Measurements from ENCODE around the gene PCCA. TPM values are rescaled to one million over a fixed set of nuclear protein-coding genes. Genes with fewer than 3 reads are reported as not detected.
"Not testable (repeated sequence)": the region's sequence is repeated elsewhere in the genome, so short reads cannot be mapped to it uniquely, and the experiment has no call there.

Gene PCCA
- total and polyA plus RNA-seq, 5 experiments from 2014 or later: 8.9 to 14.5 (median 10.9) TPM

DNA sequence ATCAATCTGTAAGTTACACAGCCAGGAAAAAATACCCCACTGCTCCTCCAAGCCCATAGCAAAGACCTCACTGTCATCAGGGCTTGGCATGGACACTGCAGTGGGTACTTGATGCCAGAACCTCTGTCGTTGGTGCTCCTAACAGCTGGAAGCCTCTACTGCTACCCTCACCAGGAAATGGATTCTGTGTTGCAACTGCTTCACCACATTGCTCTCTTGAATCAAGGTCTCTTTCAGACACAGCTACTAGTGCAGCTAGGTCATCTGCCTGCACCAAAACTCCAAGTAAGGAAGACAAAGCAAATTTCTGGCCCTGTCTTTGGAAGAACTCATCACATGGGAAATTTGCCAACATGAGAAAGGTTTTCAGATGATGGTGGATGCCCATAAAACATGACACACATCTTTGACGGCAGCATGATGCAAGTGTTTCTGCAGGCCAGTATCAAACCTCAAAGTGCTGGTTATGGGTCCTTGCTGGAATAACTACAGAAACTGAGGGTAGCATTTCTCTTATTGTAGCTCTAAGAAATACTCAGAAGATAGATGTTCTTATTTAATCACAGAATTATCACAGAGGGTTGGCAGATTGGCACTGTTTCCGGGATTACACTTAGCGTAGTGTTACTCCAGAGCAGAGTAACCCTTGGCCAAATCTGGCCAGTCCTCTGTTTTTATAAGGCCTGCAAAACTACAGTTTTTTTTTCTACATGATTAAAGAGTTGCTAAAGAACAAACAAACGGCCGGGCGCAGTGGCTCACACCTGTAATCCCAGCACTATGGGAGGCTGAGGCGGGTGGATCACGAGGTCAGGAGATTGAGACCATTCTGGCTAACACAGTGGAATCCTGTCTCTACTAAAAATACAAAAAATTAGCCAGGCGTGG lies 12.9 kb upstream of the PCCA start:
- Mint-ChIP-seq H3K27me3 (peaks cover 0 to 3% (median 0%) of the 10 kb centered on the region in 5 donors), H3K36me3 (peaks cover 0 to 3% (median 0%) of the 10 kb centered on the region in 3 donors), H3K4me3 (no peak overlapping the region), H3K4me1 (no peaks in the 10 kb centered on the region), H3K27ac (no peak overlapping the region), H3K9me3 (no peaks in the 10 kb centered on the region)
- ATAC-seq: no peak
- no peak for DNase-seq
- POLR2A ChIA-PET: no interaction called here

DNA sequence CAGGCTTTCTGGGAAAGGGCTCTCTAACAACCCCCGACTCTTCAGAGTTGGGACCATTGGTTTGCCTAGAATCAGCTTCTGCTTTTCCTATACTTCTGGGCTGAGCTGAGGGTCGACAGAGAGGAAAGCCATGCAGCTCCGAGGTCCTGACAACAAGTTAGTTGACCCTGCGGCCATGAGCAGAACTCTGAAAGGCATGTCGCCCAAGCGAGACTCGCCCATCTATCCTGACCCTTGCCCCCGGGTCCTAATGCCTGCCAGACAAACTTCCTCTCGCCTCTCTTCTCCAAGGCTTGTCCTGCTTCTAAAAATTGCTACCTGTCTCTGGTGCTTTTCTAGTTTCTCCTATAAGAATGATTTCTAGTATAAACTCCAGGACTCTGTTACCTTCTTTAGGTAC lies 9.9 kb upstream of the PCCA start:
- H3K4me1 Mint-ChIP-seq, ATAC-seq, H3K27me3 Mint-ChIP-seq, DNase-seq, H3K4me3 Mint-ChIP-seq, H3K9me3 Mint-ChIP-seq, H3K27ac Mint-ChIP-seq, H3K36me3 Mint-ChIP-seq, POLR2A ChIA-PET: not testable (repeated sequence)

DNA sequence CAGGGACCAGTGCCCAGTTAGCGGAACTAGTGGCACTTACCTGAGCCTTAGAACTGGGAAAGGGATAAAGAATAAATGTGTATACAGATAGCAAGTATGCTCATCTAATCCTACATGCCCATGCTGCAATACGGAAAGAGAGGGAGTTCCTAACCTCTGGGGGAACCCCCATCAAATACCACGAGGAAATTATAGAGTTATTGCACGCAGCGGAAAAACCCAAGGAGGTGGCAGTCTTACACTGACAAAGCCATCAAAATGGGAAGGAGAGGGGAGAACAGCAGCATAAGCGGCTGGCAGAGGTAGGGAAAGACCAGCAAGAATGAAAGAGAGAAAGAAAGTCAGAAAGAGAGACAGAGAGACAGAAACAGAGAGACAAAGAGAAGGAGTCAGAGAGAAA lies 5.5 kb upstream of the PCCA start:
- H3K27me3 Mint-ChIP-seq, H3K4me3 Mint-ChIP-seq, H3K9me3 Mint-ChIP-seq, H3K4me1 Mint-ChIP-seq, ATAC-seq, POLR2A ChIA-PET, H3K36me3 Mint-ChIP-seq, DNase-seq: not testable (repeated sequence)
- peak overlapping the region in 2 of 10 donors; percentile 7 to 11 for H3K27ac Mint-ChIP-seq

DNA sequence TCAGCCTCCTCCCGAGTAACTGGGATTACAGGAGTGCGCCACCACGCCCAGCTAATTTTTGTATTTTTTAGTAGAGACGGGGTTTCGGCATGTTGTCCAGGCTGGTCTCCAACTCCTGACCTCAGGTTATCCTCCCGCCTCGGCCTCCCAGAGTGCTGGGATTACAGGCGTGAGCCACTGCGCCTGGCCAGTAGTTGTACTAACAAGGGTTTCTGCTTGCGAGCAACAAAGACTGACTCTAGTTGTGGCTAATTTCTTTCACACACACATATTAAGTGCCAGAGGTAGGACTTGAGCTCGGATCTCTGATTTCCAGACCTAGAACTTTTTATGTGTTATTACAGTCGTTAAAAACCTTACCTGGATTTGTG lies 635 bp upstream of the PCCA start:
- peak overlapping the region; percentile 90 to 99 (median 97) for H3K4me3 Mint-ChIP-seq
- DNase-seq (no peak), ATAC-seq (no peak)
- peaks cover 0 to 2% (median 0%) of the 10 kb centered on the region in 9 donors for H3K9me3 Mint-ChIP-seq
- no peaks in the 10 kb centered on the region for H3K27me3 Mint-ChIP-seq
- H3K36me3 Mint-ChIP-seq: peaks cover 0 to 7% (median 4%) of the 10 kb centered on the region in 3 donors
- POLR2A ChIA-PET: interaction anchor here (0.9 kb wide), 1 partner anchor 586 kb away, joined by 3 read pairs; the partner anchor contains the start of gene TMTC4
- H3K4me1 Mint-ChIP-seq: peaks cover 16 to 50% (median 33%) of the 10 kb centered on the region in 4 donors
- peak overlapping the region in 7 of 10 donors; percentile 15 to 80 (median 47) for H3K27ac Mint-ChIP-seq

DNA sequence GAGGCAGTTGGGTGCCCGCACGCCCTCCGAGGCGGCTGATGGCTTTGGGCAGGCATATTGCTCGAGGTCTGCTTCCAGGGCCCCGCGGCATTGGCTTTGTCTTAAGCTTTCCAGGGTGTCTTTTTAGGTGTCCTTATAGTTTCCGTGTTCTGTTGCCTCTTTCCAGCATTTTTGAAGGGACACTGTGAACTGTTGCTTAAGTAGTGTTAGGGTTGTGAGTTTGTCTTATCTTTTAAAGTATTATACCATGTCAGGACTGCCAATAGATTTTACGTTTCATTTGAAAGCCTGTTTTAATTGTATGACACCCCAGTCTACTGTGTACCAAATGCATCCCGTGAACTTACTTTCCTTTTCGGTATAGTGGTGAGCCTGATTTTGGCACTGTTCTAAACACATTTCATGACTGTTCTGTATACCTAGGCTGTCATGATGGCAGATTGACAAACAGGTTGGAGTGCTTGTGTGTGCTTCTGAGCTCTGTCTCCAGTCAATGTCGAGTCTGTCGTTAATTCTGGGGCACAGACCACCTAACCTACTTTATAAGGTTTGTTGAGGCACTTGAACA lies 656 bp downstream of the PCCA start:
- Mint-ChIP-seq H3K27ac (peak overlapping the region; percentile 80 to 92 (median 84)), H3K4me1 (peaks cover 16 to 52% (median 34%) of the 10 kb centered on the region in 4 donors), H3K4me3 (peak overlapping the region; percentile 90 to 99 (median 97)), H3K27me3 (no peaks in the 10 kb centered on the region), H3K9me3 (peaks cover 0 to 2% (median 0%) of the 10 kb centered on the region in 9 donors), H3K36me3 (peaks cover 0 to 9% (median 6%) of the 10 kb centered on the region in 3 donors)
- POLR2A ChIA-PET: no interaction called here
- peak in 4 of 10 donors; percentile 5 to 46 (median 38) for DNase-seq
- ATAC-seq: peak; percentile 47 to 79

DNA sequence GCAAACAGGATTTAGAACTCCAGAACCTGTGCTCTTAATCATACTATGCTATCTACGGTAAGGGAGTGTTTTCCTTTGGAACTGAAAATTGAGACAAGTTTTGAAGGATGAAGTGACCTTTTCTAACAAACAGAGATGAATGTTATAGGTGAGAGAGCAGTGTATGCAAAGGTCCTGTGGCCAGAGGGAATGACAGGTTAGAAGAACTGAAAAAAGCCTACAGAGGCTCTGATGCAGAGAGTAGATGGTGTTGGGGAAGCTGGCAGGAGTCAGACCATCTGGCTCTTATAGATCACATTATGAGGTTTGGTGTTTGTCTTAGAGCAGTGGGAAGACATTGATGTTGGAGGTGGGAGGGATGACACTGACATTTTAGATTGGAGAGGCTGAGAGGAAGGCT lies 2.0 kb downstream of the PCCA start:
- H3K4me3 Mint-ChIP-seq: peak overlapping the region in 9 of 10 donors; percentile 14 to 99 (median 67)
- ATAC-seq: no peak
- DNase-seq: no peak
- H3K4me1 Mint-ChIP-seq: peaks cover 23 to 61% (median 42%) of the 10 kb centered on the region in 4 donors
- H3K27me3 Mint-ChIP-seq: no peaks in the 10 kb centered on the region
- peaks cover 0 to 13% (median 9%) of the 10 kb centered on the region in 3 donors for H3K36me3 Mint-ChIP-seq
- POLR2A ChIA-PET: no interaction called here
- peak overlapping the region in 4 of 10 donors; percentile 2 to 38 (median 19) for H3K27ac Mint-ChIP-seq
- H3K9me3 Mint-ChIP-seq: peaks cover 0 to 2% (median 0%) of the 10 kb centered on the region in 9 donors

DNA sequence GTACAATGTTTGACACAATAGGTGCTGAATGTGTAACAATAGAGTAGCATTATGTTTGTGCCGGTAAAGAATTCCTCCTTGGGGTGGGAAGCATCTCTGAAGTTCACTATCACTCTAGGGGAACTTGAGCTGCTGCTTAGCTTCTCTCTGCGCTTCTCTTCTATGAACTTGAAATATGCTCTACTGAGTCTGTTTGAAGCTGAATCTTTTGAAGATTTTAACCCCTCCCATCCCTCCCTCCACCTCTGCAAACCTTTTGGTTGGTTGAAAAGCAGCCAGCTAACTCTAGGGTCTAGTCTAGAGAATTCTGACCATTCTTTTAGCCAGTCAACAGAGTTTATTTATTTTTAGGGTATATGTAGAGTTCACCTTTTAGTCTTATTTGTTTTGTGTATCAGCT lies 2.5 kb downstream of the PCCA start:
- Mint-ChIP-seq H3K9me3 (peaks cover 0 to 2% (median 0%) of the 10 kb centered on the region in 9 donors), H3K4me3 (peak overlapping the region in 9 of 10 donors; percentile 14 to 99 (median 45)), H3K4me1 (peaks cover 23 to 67% (median 45%) of the 10 kb centered on the region in 4 donors), H3K27me3 (no peaks in the 10 kb centered on the region), H3K27ac (peak overlapping the region in 3 of 10 donors; percentile 15 to 42 (median 23)), H3K36me3 (peaks cover 0 to 13% (median 9%) of the 10 kb centered on the region in 3 donors)
- ATAC-seq: no peak
- POLR2A ChIA-PET: no interaction called here
- no peak for DNase-seq

DNA sequence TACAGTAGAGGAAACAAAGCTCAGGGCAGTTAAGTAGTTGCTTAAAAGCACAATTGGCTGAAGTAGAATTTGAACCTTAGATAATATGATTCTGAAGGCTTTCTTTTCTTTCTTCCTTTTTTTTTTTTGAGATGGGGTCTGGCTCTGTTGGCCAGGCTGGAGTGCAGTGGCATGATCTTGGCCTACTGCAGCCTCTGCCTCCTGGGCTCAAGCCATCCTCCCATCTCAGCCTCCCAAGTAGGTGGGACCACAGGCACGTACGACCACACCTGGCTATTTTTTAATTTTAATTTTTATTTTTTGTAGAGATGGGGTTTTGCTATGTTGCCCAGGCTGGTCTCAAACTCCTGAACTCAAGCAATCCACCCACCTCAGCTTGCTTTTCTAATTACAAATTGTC lies 3.4 kb downstream of the PCCA start:
- Mint-ChIP-seq H3K4me3 (peak overlapping the region in 1 of 10 donors; percentile 16), H3K36me3 (peaks cover 4 to 19% (median 9%) of the 10 kb centered on the region in 3 donors), H3K4me1 (peaks cover 20 to 69% (median 48%) of the 10 kb centered on the region in 4 donors)
- POLR2A ChIA-PET, DNase-seq, H3K27me3 Mint-ChIP-seq, ATAC-seq, H3K9me3 Mint-ChIP-seq, H3K27ac Mint-ChIP-seq: not testable (repeated sequence)

DNA sequence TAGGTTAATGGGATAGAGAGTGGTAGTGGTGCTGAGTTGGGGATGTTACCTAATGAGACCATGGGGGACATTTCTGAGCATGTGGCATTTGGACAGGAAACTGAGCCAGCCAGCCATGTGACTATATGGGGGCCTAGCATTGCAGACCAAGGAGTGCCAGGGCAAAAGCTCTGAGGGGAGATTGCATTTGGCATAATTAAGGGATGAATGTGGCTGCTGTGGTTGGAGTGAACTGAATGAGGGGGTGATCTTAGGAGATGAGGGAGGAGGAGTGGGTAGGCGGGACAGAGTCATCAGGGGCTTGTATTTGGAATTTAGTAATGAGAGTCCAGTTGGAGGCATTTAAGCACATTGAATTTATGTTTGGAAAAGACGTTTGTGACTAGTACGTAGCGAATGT lies 6.6 kb downstream of the PCCA start:
- peaks cover 14 to 59% (median 37%) of the 10 kb centered on the region in 4 donors for H3K4me1 Mint-ChIP-seq
- H3K36me3 Mint-ChIP-seq: peaks cover 4 to 20% (median 5%) of the 10 kb centered on the region in 3 donors
- POLR2A ChIA-PET: no interaction called here
- DNase-seq (no peak), ATAC-seq (no peak)
- no peaks in the 10 kb centered on the region for H3K27me3 Mint-ChIP-seq
- H3K27ac Mint-ChIP-seq: peak overlapping the region in 2 of 10 donors; percentile 0 to 23
- H3K9me3 Mint-ChIP-seq: peaks cover 0 to 2% (median 0%) of the 10 kb centered on the region in 9 donors
- H3K4me3 Mint-ChIP-seq: no peak overlapping the region

DNA sequence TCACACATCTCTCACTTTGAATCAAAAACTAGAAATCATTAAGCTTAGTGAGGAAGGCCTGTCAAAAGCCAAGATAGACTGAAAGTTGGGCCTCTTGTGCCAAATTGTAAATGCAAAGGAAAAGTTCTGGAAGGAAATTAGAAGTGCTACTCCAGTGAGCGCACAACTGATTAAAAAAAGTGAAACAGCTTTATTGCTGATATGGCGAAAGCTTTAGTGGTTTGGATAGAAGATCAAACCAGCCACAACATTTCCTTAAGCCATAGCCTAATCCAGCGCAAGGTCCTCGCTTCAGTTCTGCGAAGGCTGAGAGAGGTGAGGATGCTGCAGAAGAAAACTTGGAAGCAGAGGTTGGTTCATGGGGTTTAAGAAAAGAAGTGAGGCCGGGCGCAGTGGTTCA lies 7.6 kb downstream of the PCCA start:
- ATAC-seq: no peak
- peaks cover 4 to 20% (median 5%) of the 10 kb centered on the region in 3 donors for H3K36me3 Mint-ChIP-seq

DNA sequence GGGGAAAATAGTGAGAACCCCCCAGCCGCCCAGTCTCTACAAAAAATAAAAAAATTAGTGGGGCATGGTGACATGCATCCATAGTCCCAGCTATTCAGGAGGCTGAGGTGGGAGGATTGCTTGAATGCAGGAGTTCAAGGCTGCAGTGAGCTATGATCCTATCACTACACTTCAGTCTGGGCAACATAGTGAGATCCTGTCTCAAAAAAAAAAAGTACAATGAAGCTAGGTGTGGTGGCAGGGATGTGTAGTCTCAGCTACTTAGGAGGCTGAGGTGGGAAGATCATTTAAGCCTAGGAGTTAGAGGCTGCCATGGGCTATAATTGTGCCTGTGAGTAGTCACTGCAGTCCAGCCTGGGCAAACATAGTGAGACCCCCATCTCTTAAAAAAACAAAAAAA lies 8.9 kb downstream of the PCCA start:
- DNase-seq (no peak), ATAC-seq (no peak)
- POLR2A ChIA-PET: no interaction called here
- H3K9me3 Mint-ChIP-seq: peaks cover 0 to 2% (median 0%) of the 10 kb centered on the region in 9 donors
- H3K36me3 Mint-ChIP-seq: peaks cover 5 to 20% (median 6%) of the 10 kb centered on the region in 3 donors
- no peaks in the 10 kb centered on the region for H3K27me3 Mint-ChIP-seq
- no peak overlapping the region for H3K27ac Mint-ChIP-seq
- peaks cover 10 to 41% (median 25%) of the 10 kb centered on the region in 4 donors for H3K4me1 Mint-ChIP-seq
- H3K4me3 Mint-ChIP-seq: no peak overlapping the region

More for the DNA sequence above, 7.6 kb downstream of the PCCA start:
- Mint-ChIP-seq H3K4me1 (peaks cover 10 to 48% (median 28%) of the 10 kb centered on the region in 4 donors), H3K4me3 (no peak overlapping the region), H3K27me3 (no peaks in the 10 kb centered on the region), H3K9me3 (peaks cover 0 to 2% (median 0%) of the 10 kb centered on the region in 9 donors), H3K27ac (no peak overlapping the region)
- DNase-seq: no peak
- POLR2A ChIA-PET: no interaction called here

DNA sequence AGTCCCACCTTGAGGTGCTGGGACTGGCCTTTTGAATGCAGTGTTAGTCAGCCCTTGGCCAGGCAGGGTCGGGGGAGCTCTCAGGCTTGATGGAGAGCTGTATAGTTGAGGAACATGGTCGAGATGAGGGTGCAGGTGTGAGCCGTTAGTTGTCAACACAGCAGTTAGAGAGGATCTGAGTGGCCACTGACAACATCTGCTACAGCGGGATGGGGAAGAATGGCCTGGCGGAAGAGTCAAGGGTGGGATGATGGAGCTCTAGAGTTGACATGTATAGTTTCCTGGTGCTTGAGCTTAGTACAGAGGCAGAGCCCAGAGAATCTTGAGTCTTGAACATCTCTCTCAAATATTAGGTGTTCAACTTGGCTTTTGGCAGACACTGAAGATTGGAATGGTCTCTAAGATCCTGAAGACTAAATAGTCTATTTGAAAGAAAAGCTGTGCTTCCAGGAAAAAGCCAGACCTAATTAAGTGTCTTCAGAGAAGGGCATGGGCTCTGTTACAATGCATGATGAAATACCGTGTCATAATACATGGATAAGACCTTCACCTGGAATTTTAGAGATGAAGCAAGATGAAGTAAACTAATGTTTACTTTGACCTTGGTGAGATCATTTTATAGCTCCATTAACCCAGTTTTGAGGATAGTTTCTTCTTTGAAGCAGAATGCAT lies 9.7 kb downstream of the PCCA start:
- Mint-ChIP-seq H3K36me3 (peaks cover 0 to 14% (median 7%) of the 10 kb centered on the region in 3 donors), H3K4me3 (no peak overlapping the region), H3K9me3 (no peaks in the 10 kb centered on the region), H3K27ac (peak overlapping the region in 1 of 10 donors; percentile 15), H3K27me3 (no peaks in the 10 kb centered on the region), H3K4me1 (peaks cover 10 to 35% (median 22%) of the 10 kb centered on the region in 4 donors)
- DNase-seq (no peak), ATAC-seq (no peak)
- POLR2A ChIA-PET: no interaction called here

Data from naive thymus-derived CD8-positive, alpha-beta T cell (primary cell).